Esophagus muscularis mucosa (tissue), 4 donors: Measurements from ENCODE around the gene PIBF1.

Experiments used
- CTCF ChIP-seq, 3 experiments: fragments of 200-600 bp in 2 of 3; fragments of 450-650 bp in 1 of 3; sonication (generic) in 2 of 3; IDR thresholded peaks; one replicate each; pipeline ENCODE4 v1.5.1; 2017 to 2019; ENCODE audit warnings: antibody characterized with exemption in 3 of 3, mild to moderate bottlenecking in 2 of 3, moderate library complexity in 1 of 3
- EP300 ChIP-seq: sonication (generic); formaldehyde crosslinking; IDR thresholded peaks from one replicate; pipeline ENCODE4 v1.6.1; 2017; ENCODE audit warnings: antibody characterized with exemption
- POLR2A ChIP-seq: fragments of 450-650 bp; IDR thresholded peaks from one replicate; pipeline ENCODE4 v1.6.1; 2017; ENCODE audit warnings: antibody characterized with exemption, moderate library complexity, mild to moderate bottlenecking, low read depth
- POLR2AphosphoS5 ChIP-seq, 2 donors: sonication (generic); formaldehyde crosslinking; IDR thresholded peaks; one replicate each; pipeline ENCODE4 v1.6.1; 2017; ENCODE audit warnings: antibody characterized with exemption in 2 of 2

GRCh38 chr13:72853000-72853399 is 71.1 kb downstream of the PIBF1 start:
- TF ChIP-seq CTCF (IDR thresholded peaks at IDR 0.05): no peak
- no peak for TF ChIP-seq EP300
- TF ChIP-seq POLR2A: no peak
- no peak for TF ChIP-seq POLR2AphosphoS5 (IDR thresholded peaks at IDR 0.05)
